Stimulated activated CD4-positive, alpha-beta T cell treated with anti-CD3 and anti-CD28 coated beads, Interleukin-4, amount 100 ng/mL, for 24 hours (primary cell): Measurements from ENCODE around the gene OR4M2.
"Not testable (repeated sequence)": the region's sequence is repeated elsewhere in the genome, so short reads cannot be mapped to it uniquely, and the experiment has no call there.

Source experiments
- DNase-seq: peaks from one replicate; pipeline ENCODE4 v3.0.0-alpha.2; 2020

OR4M2 gene, protein sequence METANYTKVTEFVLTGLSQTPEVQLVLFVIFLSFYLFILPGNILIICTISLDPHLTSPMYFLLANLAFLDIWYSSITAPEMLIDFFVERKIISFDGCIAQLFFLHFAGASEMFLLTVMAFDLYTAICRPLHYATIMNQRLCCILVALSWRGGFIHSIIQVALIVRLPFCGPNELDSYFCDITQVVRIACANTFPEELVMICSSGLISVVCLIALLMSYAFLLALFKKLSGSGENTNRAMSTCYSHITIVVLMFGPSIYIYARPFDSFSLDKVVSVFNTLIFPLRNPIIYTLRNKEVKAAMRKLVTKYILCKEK

DNA sequence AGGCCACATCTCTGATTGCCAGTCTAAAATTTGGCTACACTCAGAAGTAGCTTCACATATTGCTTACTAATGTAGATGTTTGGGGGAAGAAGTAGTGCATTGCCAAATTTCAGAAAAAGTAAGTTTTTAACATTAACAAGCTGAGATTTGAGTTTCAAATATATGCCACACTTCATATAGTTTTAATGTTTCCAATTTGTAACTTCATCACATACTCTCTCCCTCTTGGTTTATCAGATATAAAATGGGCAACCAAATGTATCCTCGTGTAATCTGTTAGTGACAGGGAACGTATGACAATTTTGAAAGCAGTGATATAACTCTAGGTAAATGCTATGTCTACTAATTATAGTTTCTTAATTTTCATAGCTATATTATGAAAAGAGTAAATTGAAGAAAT is at the start of gene OR4M2:
OR4M2 (plus strand) TSS at position 301 of the 400 bp plus-strand sequence; CDS start at position 399, 98 bp downstream.
- not testable (repeated sequence) for DNase-seq

DNA sequence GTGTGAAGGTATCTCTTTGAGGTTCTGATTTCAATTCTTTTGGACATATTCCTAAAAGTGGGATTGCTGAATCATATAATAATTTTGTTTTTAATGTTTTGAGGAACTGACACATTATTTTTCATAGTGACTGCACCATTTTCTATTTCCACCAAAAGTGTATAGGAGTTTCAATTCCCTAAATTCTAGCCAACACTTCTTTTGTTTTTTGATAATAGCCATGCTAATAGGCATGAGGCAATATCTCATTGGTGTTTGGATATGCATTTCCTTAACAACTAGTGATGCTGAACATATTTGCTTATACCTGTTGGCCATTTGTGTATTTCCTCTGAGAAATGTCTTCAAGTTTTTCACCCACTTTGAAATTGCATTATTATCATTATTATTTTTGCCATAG is 11.1 kb upstream of the OR4M2 start:
- not testable (repeated sequence) for DNase-seq

DNA sequence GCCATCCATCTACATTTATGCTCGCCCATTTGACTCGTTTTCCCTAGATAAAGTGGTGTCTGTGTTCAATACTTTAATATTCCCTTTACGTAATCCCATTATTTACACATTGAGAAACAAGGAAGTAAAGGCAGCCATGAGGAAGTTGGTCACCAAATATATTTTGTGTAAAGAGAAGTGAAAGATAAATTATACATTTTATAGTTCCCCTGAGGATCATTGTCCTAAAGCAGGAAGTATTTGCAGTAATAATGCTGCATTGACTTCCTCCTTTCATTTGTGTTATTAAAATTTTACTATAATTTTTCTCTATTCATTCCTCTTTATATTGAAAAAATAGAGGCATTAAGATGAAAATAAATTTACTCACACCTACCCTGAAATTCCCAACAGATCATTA is 1.1 kb downstream of the OR4M2 start:
- DNase-seq: not testable (repeated sequence)

DNA sequence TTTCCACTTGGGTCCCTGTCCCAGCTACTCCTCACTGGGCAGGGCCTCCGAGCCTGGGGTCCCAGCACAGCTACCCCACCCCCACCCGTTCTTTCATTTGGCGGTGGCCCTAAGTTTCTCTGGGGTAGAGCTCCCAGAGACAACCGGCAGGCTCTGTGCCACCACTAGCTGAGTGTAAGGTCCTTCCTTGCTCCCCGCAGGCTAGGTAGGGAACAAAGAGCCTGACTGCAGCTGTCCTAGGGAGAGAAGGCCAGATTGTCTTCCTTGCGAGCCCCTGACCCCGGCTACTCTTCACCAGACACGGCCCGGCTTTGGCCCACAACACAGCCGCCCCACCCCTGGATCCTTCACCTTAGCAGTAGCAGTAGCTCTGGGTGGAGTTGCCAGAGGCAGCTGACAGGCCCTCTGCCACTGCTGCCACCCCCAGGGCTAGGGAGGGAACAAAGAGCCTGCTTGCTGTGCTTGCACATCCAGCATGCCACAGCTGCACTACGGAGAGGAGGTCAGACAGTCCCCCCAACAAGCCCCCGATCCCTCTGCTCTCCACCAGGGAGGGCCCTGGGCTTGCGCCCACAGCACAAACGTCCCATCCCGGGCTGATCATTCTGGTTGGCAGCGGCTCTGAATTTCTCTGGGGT is 18.4 kb downstream of the OR4M2 start:
- DNase-seq: not testable (repeated sequence)

DNA sequence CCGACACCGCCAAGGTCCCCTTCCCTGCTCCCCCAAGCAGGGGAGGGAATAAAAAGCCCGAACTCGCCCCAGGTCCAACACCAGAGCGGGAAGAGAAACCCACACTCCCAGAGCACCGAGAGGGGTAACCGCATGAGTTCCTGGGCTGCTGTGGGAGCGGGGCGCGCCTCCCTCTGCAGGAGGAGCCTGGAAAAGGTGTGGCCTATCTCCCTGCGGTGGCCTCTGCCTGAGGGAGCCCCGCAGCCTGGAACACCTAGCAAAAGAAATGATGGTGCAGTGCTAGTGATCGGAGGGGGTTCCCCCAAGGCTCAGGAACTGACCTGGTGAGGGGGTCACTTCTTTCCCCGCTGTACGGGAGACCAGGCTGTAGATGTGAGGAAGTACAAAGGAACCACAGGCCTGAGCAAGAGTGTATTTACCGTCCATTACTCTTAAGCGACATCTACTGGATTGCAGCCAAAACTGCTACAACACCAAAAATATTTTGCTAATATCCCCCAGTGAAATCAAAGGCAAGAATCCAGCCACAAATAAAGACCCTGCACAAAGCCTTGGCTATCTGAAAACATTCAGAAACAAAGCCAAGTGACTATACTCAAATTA is 19.1 kb downstream of the OR4M2 start:
- DNase-seq: not testable (repeated sequence)

DNA sequence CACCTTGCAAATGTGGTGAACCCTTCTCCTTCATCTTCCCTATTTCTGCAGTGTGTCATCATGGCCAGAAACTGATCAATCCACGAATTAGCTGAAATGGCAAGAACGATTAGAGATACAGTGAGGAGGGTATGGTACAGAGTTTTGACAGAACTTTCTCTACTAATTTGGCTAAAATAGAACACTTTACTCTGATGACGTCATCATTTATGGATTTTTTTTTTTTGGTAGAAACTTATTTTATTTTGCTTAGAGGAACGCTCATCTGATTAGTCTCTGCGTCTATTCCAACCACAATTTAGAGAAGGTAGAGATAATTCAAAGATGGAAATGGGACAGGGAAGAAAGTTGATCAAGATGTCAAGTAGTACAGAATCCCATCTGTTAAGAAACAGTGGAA is 41.7 kb downstream of the OR4M2 start:
- DNase-seq: not testable (repeated sequence)
